GM12874 (cell line): ENCODE results near the gene TNKS2.

Source experiments
- TF ChIP-seq, protein P1 (sequence below): IDR thresholded peaks from 2 replicates; pipeline ENCODE4 v1.5.1; 2011; ENCODE audit warnings: low read depth, mild to moderate bottlenecking, control low read depth, low read length, moderate library complexity; ENCODE audit not compliant: insufficient read depth

Gene TNKS2

DNA sequence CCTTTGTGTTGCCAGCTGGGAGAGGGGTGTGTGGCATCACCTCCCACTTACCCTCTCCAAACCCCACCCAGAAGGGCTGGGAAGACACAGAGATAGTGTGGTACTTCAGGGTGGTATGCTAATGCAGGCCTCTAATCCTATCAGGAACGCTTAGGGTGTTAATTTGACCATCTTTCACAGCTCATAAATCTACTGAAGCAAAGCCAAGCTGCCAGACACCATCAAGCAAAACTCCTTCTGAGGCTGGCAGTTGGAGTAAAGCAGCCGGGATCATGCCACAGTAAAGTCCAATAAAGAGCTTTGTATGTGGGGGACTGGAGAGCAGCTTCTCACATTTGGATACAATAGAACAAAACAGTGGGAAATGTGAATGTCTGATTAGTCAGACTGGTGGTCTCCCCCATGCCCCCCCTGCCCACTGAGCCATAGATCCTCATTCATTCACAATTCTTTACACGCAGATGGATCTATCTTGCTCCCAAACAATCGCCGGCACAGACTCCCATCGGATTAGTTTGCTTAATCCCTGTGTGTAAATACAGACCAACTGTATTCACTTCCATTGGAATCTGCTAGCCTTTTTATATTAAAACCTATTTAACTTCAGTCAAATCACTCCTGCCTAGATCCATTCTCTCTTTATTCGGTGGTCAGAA, 81.4 kb downstream of the TNKS2 start:
- TF ChIP-seq, protein P1, sequence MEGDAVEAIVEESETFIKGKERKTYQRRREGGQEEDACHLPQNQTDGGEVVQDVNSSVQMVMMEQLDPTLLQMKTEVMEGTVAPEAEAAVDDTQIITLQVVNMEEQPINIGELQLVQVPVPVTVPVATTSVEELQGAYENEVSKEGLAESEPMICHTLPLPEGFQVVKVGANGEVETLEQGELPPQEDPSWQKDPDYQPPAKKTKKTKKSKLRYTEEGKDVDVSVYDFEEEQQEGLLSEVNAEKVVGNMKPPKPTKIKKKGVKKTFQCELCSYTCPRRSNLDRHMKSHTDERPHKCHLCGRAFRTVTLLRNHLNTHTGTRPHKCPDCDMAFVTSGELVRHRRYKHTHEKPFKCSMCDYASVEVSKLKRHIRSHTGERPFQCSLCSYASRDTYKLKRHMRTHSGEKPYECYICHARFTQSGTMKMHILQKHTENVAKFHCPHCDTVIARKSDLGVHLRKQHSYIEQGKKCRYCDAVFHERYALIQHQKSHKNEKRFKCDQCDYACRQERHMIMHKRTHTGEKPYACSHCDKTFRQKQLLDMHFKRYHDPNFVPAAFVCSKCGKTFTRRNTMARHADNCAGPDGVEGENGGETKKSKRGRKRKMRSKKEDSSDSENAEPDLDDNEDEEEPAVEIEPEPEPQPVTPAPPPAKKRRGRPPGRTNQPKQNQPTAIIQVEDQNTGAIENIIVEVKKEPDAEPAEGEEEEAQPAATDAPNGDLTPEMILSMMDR = no peak

DNA sequence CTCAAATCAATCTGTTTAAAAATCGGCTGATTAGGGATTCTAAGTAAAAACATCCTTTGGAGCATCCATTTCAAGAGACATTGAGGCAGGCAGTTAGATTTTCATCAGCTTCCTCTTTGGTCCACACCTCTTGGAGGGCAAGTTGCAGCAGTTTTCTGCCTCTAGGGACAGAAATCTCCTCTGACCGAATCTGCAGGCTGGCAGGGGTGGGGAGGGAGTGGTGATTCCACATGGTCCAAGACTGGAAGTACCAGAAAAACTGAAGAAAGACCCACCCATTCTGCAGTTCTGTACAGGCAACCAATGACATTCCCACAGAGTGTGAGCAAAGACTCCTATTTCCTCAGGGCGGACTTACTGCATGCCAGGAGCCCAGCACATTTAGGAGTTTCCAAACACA, 82.1 kb downstream of the TNKS2 start:
- TF ChIP-seq, protein P1 = no peak

DNA sequence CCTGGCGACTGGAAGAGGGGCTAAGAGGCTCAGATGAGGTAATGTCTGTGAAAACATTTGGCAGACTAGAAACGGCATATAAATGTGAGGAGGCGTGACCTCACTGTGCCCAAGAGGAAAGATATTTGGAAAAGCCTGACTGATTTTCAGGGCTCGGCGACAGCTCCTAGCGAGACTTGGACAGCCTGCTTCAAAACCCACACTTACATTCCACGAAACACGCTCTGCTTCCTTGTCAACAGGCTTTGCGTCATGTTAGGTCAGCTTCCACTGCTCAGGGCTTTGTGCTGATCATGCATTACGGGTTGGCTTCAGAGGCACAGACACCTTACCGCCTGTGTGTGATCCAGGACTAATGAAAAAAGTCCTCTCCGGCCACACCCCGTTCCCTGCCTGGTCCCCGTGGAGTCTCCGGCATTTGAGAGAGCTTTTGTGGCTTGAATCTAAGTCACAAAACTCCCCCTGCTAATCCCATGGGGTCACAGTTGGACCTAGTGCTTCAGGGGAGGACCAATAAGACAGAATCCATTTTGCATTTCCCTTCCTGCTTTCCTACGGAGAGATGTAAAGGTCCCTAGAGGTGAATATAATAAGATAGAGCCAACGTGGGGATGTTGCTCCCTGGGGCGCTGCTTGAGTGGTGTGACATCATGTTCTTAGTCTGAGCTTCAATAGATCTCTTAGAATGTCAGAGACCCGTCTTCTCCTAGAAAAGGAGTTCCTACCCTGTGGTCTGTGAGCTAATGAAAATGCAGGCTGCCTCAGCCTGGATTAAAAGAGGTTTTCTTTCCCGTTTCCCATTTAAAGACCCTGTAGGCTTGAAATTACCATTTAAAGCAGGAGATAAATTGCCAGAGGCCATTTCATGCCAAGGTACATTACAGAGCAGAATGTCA, 85.6 kb downstream of the TNKS2 start:
- TF ChIP-seq, protein P1 = no peak

DNA sequence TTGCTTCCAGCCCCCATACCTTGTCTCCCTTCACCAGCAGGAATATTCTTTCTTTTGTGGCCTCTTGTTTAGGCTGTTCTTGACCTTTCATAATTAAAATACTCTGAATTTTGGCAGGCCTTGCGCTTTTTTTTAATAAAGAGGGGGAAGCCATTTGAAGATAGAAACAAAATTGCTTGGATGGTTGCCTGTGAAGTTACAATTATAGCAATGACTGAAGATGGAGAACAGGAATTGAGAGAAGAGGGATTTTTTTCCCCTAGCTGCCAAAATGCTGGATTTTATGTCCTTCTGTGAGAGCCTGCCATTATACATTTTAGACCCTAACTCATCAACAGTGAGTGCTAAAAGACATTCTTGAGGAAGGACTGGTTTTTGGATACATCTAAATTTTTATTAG, 86.3 kb downstream of the TNKS2 start:
- TF ChIP-seq, protein P1 = no peak

DNA sequence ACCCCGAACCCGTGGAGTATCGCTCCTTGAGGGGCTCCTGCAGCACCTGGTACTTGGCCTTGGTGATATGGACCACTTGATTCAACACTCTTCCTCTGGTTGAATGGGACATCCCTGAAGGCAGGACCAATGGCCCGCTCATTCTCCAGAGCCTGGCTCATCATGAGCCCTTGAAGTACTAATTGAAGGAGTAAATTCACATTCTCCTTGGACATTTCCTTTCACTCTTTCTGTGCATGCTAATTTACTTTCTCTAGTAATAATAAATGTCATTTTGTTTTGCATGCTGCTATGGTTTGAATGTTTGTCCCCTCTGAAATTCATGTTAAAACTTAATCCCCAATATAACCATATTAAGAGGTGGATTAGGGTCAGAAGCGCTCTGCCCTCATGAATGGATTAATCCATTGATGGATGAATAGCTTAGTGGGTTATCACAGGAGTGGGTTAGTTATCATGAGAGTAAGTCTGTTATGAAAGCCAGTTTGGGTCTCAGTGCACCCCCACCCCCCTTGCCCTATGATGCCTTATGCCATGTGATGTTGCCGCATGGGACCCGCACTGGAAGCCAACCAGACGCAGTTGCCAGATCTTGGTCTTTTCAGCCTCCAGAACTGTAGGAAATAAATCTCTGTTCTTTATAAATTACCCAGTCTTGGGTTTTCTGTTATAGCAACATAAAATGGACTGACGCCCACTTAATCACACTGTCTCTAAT, 87.3 kb downstream of the TNKS2 start:
- TF ChIP-seq, protein P1 = no peak

DNA sequence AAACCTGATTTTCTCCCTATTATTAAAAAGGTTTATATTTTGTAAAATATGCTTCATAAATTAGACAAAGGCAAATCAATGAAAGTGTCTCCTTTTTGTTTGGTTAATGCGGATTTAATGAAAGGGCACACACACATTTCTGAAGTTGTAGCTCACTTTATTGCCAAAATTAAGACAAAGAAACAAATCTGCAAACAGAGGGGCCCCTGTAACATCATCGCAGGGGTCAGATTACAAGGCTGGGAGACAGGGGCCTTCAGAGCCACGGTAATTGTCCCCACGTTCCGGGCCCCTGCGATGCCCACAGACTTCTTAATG, 88.7 kb downstream of the TNKS2 start:
- TF ChIP-seq, protein P1 = no peak
